Chondrocyte (in vitro differentiated cells): Measurements from ENCODE around the gene PPM1B. TPM values are rescaled to one million over a fixed set of nuclear protein-coding genes. Genes with fewer than 3 reads are reported as not detected.

Source experiments
- DNase-seq: peaks from one replicate; pipeline ENCODE4 v3.0.0; 2021; ENCODE audit warnings: mixed read lengths, low spot score
- H3K27ac Mint-ChIP-seq: one replicate; pipeline ENCODE4 v1.8.0; 2021; ENCODE audit warnings: mild to moderate bottlenecking, moderate library complexity, mixed read lengths; ENCODE audit not compliant: unreplicated experiment
- H3K27me3 Mint-ChIP-seq: 2 replicates; pipeline ENCODE4 v1.8.0; 2021; ENCODE audit warnings: low read depth, mixed read lengths
- H3K36me3 Mint-ChIP-seq: 2 replicates; pipeline ENCODE4 v1.8.0; 2021; ENCODE audit warnings: low read depth, mixed read lengths
- H3K4me1 Mint-ChIP-seq: 2 replicates; pipeline ENCODE4 v1.8.0; 2021; ENCODE audit warnings: low read depth, mild to moderate bottlenecking, mixed read lengths
- H3K4me3 Mint-ChIP-seq: one replicate; pipeline ENCODE4 v1.8.0; 2021; ENCODE audit warnings: mild to moderate bottlenecking, moderate library complexity, mixed read lengths; ENCODE audit not compliant: unreplicated experiment
- H3K9me3 Mint-ChIP-seq: 2 replicates; pipeline ENCODE4 v1.8.0; 2021; ENCODE audit warnings: low read depth, mixed read lengths
- CTCF ChIP-seq: fragments of 200-600 bp; sonication (generic); IDR thresholded peaks from 2 replicates; pipeline ENCODE4 v1.5.0; 2021; ENCODE audit warnings: antibody characterized with exemption, mild to moderate bottlenecking, moderate library complexity
- total RNA-seq: library from RNA; stranded (reverse); gene quantifications from 3 replicates; pipeline ENCODE4 v1.2.1, GENCODE V29; 2021

PPM1B gene
- total RNA-seq, 1 donor from 2014 or later: 31.9 TPM

GRCh38 chr2:44192646-44193045 lies 24.0 kb downstream of the PPM1B start:
- no peak overlapping the region for H3K4me3 Mint-ChIP-seq
- no peaks in the 10 kb centered on the region for H3K9me3 Mint-ChIP-seq
- no peak for DNase-seq
- TF ChIP-seq CTCF: no peak
- no peaks in the 10 kb centered on the region for H3K36me3 Mint-ChIP-seq
- no peak overlapping the region for H3K27ac Mint-ChIP-seq
- no peaks in the 10 kb centered on the region for H3K27me3 Mint-ChIP-seq
- peaks cover 17% of the 10 kb centered on the region for H3K4me1 Mint-ChIP-seq

- DNase-seq: no peak
- H3K9me3 Mint-ChIP-seq: no peaks in the 10 kb centered on the region
- no peaks in the 10 kb centered on the region for H3K36me3 Mint-ChIP-seq
- no peak overlapping the region for H3K27ac Mint-ChIP-seq
- H3K4me1 Mint-ChIP-seq: peaks cover 17% of the 10 kb centered on the region
- no peak for TF ChIP-seq CTCF
- H3K4me3 Mint-ChIP-seq: no peak overlapping the region
- no peaks in the 10 kb centered on the region for H3K27me3 Mint-ChIP-seq
These were observed 27.0 kb downstream of the PPM1B start for GRCh38 chr2:44195714-44196113.

GRCh38 chr2:44197816-44198215 lies 29.1 kb downstream of the PPM1B start:
- peaks cover 3% of the 10 kb centered on the region for H3K4me1 Mint-ChIP-seq
- TF ChIP-seq CTCF: no peak
- no peaks in the 10 kb centered on the region for H3K27me3 Mint-ChIP-seq
- no peak overlapping the region for H3K27ac Mint-ChIP-seq
- no peak for DNase-seq
- H3K36me3 Mint-ChIP-seq: peaks cover 3% of the 10 kb centered on the region
- H3K4me3 Mint-ChIP-seq: no peak overlapping the region
- H3K9me3 Mint-ChIP-seq: no peaks in the 10 kb centered on the region

- H3K4me1 Mint-ChIP-seq: peaks cover 5% of the 10 kb centered on the region
- peaks cover 3% of the 10 kb centered on the region for H3K36me3 Mint-ChIP-seq
- no peak overlapping the region for H3K27ac Mint-ChIP-seq
- no peak overlapping the region for H3K4me3 Mint-ChIP-seq
- TF ChIP-seq CTCF: no peak
- H3K9me3 Mint-ChIP-seq: peaks cover 3% of the 10 kb centered on the region
- DNase-seq: no peak
- no peaks in the 10 kb centered on the region for H3K27me3 Mint-ChIP-seq
These were observed 31.3 kb downstream of the PPM1B start for GRCh38 chr2:44200011-44200410.

- Mint-ChIP-seq H3K36me3 (peaks cover 3% of the 10 kb centered on the region), H3K4me1 (peaks cover 8% of the 10 kb centered on the region), H3K27me3 (no peaks in the 10 kb centered on the region), H3K4me3 (no peak overlapping the region), H3K9me3 (peaks cover 3% of the 10 kb centered on the region), H3K27ac (no peak overlapping the region)
- no peak for TF ChIP-seq CTCF
- no peak for DNase-seq
These were observed 32.1 kb downstream of the PPM1B start for GRCh38 chr2:44200759-44201158.
